CD14-positive monocyte (primary cell): ENCODE results near the gene MAP7. TPM values are rescaled to one million over a fixed set of nuclear protein-coding genes. Genes with fewer than 3 reads are reported as not detected.

Experiments used
- DNase-seq, 3 donors: peaks; one replicate each; pipeline ENCODE4 v3.0.0-alpha.2; 2011 to 2022
- H2AFZ ChIP-seq: 2 replicates; pipeline ENCODE4 v1.6.0; 2012; ENCODE audit warnings: mild to moderate bottlenecking, low read depth, low read length, inconsistent platforms; ENCODE audit not compliant: insufficient read depth, poor library complexity, severe bottlenecking
- H3K27ac ChIP-seq, 2 donors: 1 replicate in 1 of 2; 2 replicates in 1 of 2; pipeline ENCODE4 v1.5.1; 2012 to 2013; ENCODE audit warnings: low read length in 2 of 2, control low read depth in 1 of 2, inconsistent platforms in 1 of 2, low read depth in 1 of 2, mild to moderate bottlenecking in 1 of 2
- H3K27me3 ChIP-seq, 2 donors: one replicate each; pipeline versions ENCODE4 v1.6.0 to v1.6.1; 2011 to 2013; ENCODE audit warnings: low read length in 2 of 2; ENCODE audit not compliant: control insufficient read depth in 2 of 2, insufficient read depth in 2 of 2
- H3K36me3 ChIP-seq, 2 donors: replicated peaks in 1 of 2; 1 replicate in 1 of 2; 2 replicates in 1 of 2; pipeline versions ENCODE4 v1.5.1 to v1.6.1; 2012 to 2013; ENCODE audit warnings: low read length in 2 of 2, control low read depth in 1 of 2, inconsistent platforms in 1 of 2, mild to moderate bottlenecking in 1 of 2; ENCODE audit not compliant: insufficient read depth in 2 of 2, control insufficient read depth in 1 of 2
- H3K4me1 ChIP-seq, 2 donors: 1 replicate in 1 of 2; 2 replicates in 1 of 2; pipeline versions ENCODE4 v1.5.1 to v1.6.1; 2012 to 2013; ENCODE audit warnings: low read length in 2 of 2, control low read depth in 1 of 2, inconsistent platforms in 1 of 2, mild to moderate bottlenecking in 1 of 2, moderate library complexity in 1 of 2; ENCODE audit not compliant: insufficient read depth in 2 of 2, control insufficient read depth in 1 of 2
- H3K4me2 ChIP-seq: replicated peaks from 2 replicates; pipeline ENCODE3; 2012; ENCODE audit warnings: low read length, moderate library complexity, mild to moderate bottlenecking; ENCODE audit not compliant: poor library complexity, severe bottlenecking; ENCODE audit errors: extremely low read depth
- H3K4me3 ChIP-seq, 3 experiments: fragments of 200-600 bp in 1 of 3; sonication (generic) in 1 of 3; replicated peaks in 1 of 3; 1 replicate in 2 of 3; 2 replicates in 1 of 3; pipeline ENCODE4 v1.5.1; 2011 to 2013; ENCODE audit warnings: low read length in 3 of 3, mild to moderate bottlenecking in 3 of 3, control low read depth in 2 of 3, low read depth in 2 of 3, inconsistent platforms in 1 of 3, moderate library complexity in 1 of 3
- H3K79me2 ChIP-seq: 2 replicates; pipeline ENCODE4 v1.6.0; 2012; ENCODE audit warnings: mild to moderate bottlenecking, control low read depth, inconsistent platforms, low read length, moderate library complexity; ENCODE audit not compliant: insufficient read depth
- H3K9ac ChIP-seq: 2 replicates; pipeline ENCODE4 v1.6.0; 2017; ENCODE audit warnings: low read length, mild to moderate bottlenecking; ENCODE audit not compliant: insufficient read depth, poor library complexity, severe bottlenecking
- H3K9me3 ChIP-seq, 2 donors: replicated peaks in 1 of 2; 1 replicate in 1 of 2; 2 replicates in 1 of 2; pipeline versions ENCODE4 v1.5.1 to v1.6.1; 2012 to 2013; ENCODE audit warnings: low read length in 2 of 2, control low read depth in 1 of 2; ENCODE audit not compliant: control insufficient read depth in 1 of 2, insufficient read depth in 1 of 2
- H4K20me1 ChIP-seq: 2 replicates; pipeline ENCODE4 v1.6.0; 2012; ENCODE audit warnings: mild to moderate bottlenecking, low read length, control low read depth, moderate library complexity; ENCODE audit not compliant: insufficient read depth
- H3K27ac Mint-ChIP-seq, 7 donors: one replicate each; pipeline ENCODE4 v1.8.0; 2020; ENCODE audit warnings: mild to moderate bottlenecking in 7 of 7, mixed read lengths in 7 of 7, moderate library complexity in 6 of 7, inconsistent platforms in 2 of 7
- H3K27me3 Mint-ChIP-seq, 3 donors: one replicate each; pipeline ENCODE4 v1.8.0; 2021 to 2022; ENCODE audit warnings: low read depth in 3 of 3, mild to moderate bottlenecking in 3 of 3, mixed read lengths in 3 of 3, moderate library complexity in 3 of 3, inconsistent platforms in 1 of 3
- H3K36me3 Mint-ChIP-seq, 2 donors: one replicate each; pipeline ENCODE4 v1.8.0; 2020; ENCODE audit warnings: mixed read lengths in 2 of 2, inconsistent platforms in 1 of 2, mild to moderate bottlenecking in 1 of 2
- H3K4me1 Mint-ChIP-seq: one replicate; pipeline ENCODE4 v1.8.0; 2020; ENCODE audit warnings: mild to moderate bottlenecking, mixed read lengths
- H3K4me3 Mint-ChIP-seq, 2 donors: one replicate each; pipeline ENCODE4 v1.8.0; 2020; ENCODE audit warnings: mild to moderate bottlenecking in 2 of 2, mixed read lengths in 2 of 2, moderate library complexity in 1 of 2
- H3K9me3 Mint-ChIP-seq, 7 donors: one replicate each; pipeline ENCODE4 v1.8.0; 2020 to 2022; ENCODE audit warnings: mixed read lengths in 7 of 7, mild to moderate bottlenecking in 6 of 7, moderate library complexity in 6 of 7, inconsistent platforms in 2 of 7
- WGBS: methylation state at CpG from one replicate; pipeline ENCODE4 v1.1.5; 2013; ENCODE audit warnings: missing lambda C conversion rate; ENCODE audit not compliant: insufficient coverage; 5-methylcytosine and 5-hydroxymethylcytosine counted together
- intact Hi-C, 2 donors: fragments of 100-400 bp; cut with micrococcal nuclease; formaldehyde crosslinking; loops; one replicate each; pipeline versions ENCODE4 v1.15.0 to v1.15.1; 2023
- polyA minus RNA-seq: library from RNA; depleted of rRNA, polyadenylated mRNA; stranded (reverse); fragments of >200 nt; gene quantifications from 2 replicates; pipeline ENCODE4 v1.2.3, GENCODE V29; 2012
- polyA plus RNA-seq, 3 donors: library from polyadenylated mRNA; depleted of rRNA in 1 of 3; unstranded in 2 of 3; stranded (reverse) in 1 of 3; fragments of 300-500 nt in 2 of 3; fragments of >200 nt in 1 of 3; fragmentation: Illumina TruSeq in 2 of 3; gene quantifications; 1 replicate in 2 of 3; 2 replicates in 1 of 3; pipeline ENCODE4 v1.2.3, GENCODE V29; 2012 to 2021
- total RNA-seq, 12 experiments: library from RNA in 1 of 12; stranded (reverse) in 1 of 12; fragments of 120-200 nt in 1 of 12; gene quantifications; one replicate each; pipeline ENCODE4 v1.2.4 and lab custom pipeline; 2013 to 2026; ENCODE audit warnings: mixed read lengths in 6 of 12, inconsistent platforms in 1 of 12
- TF ChIP-seq, protein P1 (sequence below): fragments of 200-600 bp; IDR thresholded peaks from one replicate; pipeline ENCODE4 v1.8.0; 2022; ENCODE audit warnings: antibody characterized with exemption, mild to moderate bottlenecking

MAP7 gene
- 2.4 TPM for total RNA-seq (2013)
- polyA plus RNA-seq (1 to 10 TPM in 2 of 3 donors, under 1 TPM in 1; 0.67 to 1.6 (median 1.2) TPM), polyA minus RNA-seq (1.1 and 1.7 TPM in 2 replicates), total RNA-seq (lab: John Stamatoyannopoulos, UW) (1.2 to 5.6 (median 2.2) reads per million in 11 experiments)

GRCh38 chr6:136550330-136551071 is at the start of gene MAP7:
Gene MAP7 (minus strand): TSS chr6:136550422. CDS start chr6:136550408, 14 bp downstream.
- peak within 1 kb of the TSS; percentile 74 to 87 for H3K4me3 Mint-ChIP-seq
- peaks cover 13% of the 10 kb centered on the region for H3K4me1 Mint-ChIP-seq
- peaks cover 15 to 16% of the 10 kb centered on the region in 2 donors for H3K4me1 ChIP-seq
- H3K4me3 ChIP-seq, result peak within 1 kb of the TSS; percentile 27 to 75 (median 60)
- no peaks in the 10 kb centered on the region for H3K79me2 ChIP-seq
- H4K20me1 ChIP-seq, result no peaks in the 10 kb centered on the region
- H3K4me2 ChIP-seq, result peak within 1 kb of the TSS; percentile 82
- no peak within 1 kb of the TSS for H3K27ac ChIP-seq
- peaks cover 34 to 41% (median 35%) of the 10 kb centered on the region in 3 donors for H3K27me3 Mint-ChIP-seq
- H3K9me3 Mint-ChIP-seq, result peaks cover 0 to 8% (median 0%) of the 10 kb centered on the region in 7 donors
- no peaks in the 10 kb centered on the region for H3K9me3 ChIP-seq
- DNase-seq, result peak; percentile 18 to 27 (median 23)
- peaks cover 23 to 37% of the 10 kb centered on the region in 2 donors for H3K27me3 ChIP-seq
- WGBS, result 1% methylated on average over 79 of the region's 79 CpGs
- peak within 1 kb of the TSS; percentile 57 for H3K9ac ChIP-seq
- TF ChIP-seq, protein P1, sequence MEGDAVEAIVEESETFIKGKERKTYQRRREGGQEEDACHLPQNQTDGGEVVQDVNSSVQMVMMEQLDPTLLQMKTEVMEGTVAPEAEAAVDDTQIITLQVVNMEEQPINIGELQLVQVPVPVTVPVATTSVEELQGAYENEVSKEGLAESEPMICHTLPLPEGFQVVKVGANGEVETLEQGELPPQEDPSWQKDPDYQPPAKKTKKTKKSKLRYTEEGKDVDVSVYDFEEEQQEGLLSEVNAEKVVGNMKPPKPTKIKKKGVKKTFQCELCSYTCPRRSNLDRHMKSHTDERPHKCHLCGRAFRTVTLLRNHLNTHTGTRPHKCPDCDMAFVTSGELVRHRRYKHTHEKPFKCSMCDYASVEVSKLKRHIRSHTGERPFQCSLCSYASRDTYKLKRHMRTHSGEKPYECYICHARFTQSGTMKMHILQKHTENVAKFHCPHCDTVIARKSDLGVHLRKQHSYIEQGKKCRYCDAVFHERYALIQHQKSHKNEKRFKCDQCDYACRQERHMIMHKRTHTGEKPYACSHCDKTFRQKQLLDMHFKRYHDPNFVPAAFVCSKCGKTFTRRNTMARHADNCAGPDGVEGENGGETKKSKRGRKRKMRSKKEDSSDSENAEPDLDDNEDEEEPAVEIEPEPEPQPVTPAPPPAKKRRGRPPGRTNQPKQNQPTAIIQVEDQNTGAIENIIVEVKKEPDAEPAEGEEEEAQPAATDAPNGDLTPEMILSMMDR, result peak; percentile 91
- H3K36me3 Mint-ChIP-seq, result peaks cover 14 to 20% of the 10 kb centered on the region in 2 donors
- H3K27ac Mint-ChIP-seq, result peak within 1 kb of the TSS in 2 of 7 donors; percentile 59 to 68
- peaks cover under 1 to 12% of the 10 kb centered on the region in 2 donors for H3K36me3 ChIP-seq
- intact Hi-C loops, result no loop called here
- H2AFZ ChIP-seq, result peak within 1 kb of the TSS; percentile 80

DNA sequence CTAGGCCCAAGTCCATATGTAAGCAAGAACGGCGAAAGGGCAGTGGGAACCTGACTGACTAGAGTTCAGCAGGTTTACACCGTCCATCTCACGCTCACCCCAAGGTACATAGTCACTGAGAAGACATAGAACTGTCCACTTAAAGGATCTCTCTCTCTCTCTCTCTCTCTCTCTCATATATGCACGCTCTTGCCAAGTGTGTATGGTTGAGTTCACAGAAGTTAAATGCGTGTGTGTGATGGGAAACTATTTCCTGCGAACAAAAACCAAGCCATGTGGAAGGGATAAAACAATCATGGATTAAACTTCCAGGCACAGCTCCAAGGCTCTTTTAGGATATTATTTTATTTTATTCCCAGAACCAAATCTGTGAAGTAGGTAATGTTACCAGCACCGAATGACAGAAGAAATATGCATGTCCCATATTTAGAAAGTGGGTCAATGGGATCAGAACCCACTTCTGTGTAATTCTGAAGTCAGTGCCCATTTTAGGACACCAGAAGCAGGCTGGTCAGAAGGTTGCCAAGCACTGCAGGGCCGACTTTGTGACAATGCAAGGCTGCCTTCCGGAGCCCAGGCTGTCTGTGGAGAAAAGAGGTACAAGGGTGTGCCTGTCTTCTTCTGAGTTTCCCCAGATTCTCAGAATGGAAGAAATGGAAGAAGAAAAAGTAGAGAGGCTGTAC is 49.2 kb upstream of the MAP7 start:
- H3K79me2 ChIP-seq, result no peaks in the 10 kb centered on the region
- H3K4me2 ChIP-seq, result no peak overlapping the region
- H3K27ac ChIP-seq, result peak overlapping the region in 1 of 2 donors; percentile 8
- peaks cover 82 to 88% of the 10 kb centered on the region in 2 donors for H3K36me3 Mint-ChIP-seq
- H3K9me3 ChIP-seq, result no peaks in the 10 kb centered on the region
- H3K9me3 Mint-ChIP-seq, result peaks cover 0 to 2% (median 0%) of the 10 kb centered on the region in 7 donors
- H3K4me3 Mint-ChIP-seq, result no peak overlapping the region
- TF ChIP-seq, protein P1, result no peak
- H3K27ac Mint-ChIP-seq, result peak overlapping the region in 1 of 7 donors; percentile 26
- peaks cover 9% of the 10 kb centered on the region for H3K4me1 Mint-ChIP-seq
- peaks cover 68 to 93% of the 10 kb centered on the region in 2 donors for H3K36me3 ChIP-seq
- intact Hi-C loops, result no loop called here
- no peak overlapping the region for H3K9ac ChIP-seq
- H3K4me3 ChIP-seq, result no peak overlapping the region
- H2AFZ ChIP-seq, result no peak overlapping the region
- WGBS, result 93% methylated on average over 3 of the region's 10 CpGs
- H4K20me1 ChIP-seq, result peaks cover 7% of the 10 kb centered on the region
- no peaks in the 10 kb centered on the region for H3K27me3 ChIP-seq
- DNase-seq, result no peak
- peaks cover 9% of the 10 kb centered on the region in 2 donors for H3K4me1 ChIP-seq
- no peaks in the 10 kb centered on the region for H3K27me3 Mint-ChIP-seq
